ENCODE data around the gene TARBP1. TPM values are rescaled to one million over a fixed set of nuclear protein-coding genes. Genes with fewer than 3 reads are reported as not detected.

The TARBP1 gene
- total RNA-seq, 4 donors from 2014 or later = 13.8 to 23.0 (median 16.3) TPM

DNA sequence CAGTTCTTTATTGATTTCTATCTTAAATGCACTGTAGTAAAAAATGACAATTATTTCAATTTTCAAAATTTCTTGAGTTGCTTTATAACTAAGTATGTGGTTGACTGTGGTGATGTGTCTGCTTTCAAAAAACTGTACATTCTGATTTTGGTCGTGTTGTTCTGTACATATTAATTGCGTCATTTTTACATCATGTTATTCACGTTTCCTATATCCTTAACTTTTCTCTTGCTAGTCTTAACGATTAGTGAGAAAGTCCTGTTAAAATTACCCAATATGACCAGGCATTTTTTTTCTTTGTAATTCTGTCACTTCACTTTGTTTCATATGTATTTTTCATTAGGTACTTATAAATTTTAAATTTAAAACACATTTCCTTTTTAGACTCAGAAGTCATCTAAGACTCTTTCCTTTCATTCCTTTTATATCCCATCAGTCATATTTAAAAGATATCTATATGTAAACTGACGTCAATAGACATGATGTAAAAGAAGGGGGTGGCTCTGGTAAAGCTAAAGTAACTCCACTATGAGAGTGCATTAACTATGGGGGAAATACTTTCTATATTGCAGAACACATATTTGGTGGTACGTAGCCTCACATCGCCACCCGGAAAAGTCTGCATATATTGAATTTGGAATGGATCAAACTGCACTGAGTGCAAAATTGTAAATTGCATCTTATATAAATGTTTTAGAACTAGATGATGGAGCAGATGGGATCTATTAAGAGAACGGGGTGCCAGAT, 106.8 kb downstream of the TARBP1 start:
- intact Hi-C loops (cut with DNase I; ENCODE audit: low total_unique reads) = no loop called here
- TF ChIP-seq POLR2A (IDR thresholded peaks at IDR 0.05) = no peak
- TF ChIP-seq, protein P1, sequence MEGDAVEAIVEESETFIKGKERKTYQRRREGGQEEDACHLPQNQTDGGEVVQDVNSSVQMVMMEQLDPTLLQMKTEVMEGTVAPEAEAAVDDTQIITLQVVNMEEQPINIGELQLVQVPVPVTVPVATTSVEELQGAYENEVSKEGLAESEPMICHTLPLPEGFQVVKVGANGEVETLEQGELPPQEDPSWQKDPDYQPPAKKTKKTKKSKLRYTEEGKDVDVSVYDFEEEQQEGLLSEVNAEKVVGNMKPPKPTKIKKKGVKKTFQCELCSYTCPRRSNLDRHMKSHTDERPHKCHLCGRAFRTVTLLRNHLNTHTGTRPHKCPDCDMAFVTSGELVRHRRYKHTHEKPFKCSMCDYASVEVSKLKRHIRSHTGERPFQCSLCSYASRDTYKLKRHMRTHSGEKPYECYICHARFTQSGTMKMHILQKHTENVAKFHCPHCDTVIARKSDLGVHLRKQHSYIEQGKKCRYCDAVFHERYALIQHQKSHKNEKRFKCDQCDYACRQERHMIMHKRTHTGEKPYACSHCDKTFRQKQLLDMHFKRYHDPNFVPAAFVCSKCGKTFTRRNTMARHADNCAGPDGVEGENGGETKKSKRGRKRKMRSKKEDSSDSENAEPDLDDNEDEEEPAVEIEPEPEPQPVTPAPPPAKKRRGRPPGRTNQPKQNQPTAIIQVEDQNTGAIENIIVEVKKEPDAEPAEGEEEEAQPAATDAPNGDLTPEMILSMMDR (IDR thresholded peaks at IDR 0.05) = no peak
- WGBS, 2 donors = 51 to 54% methylated on average over 9 of the region's 9 CpGs
- no peak for DNase-seq (ENCODE audit: low spot score in 2 of 2)
- no peak overlapping the region for H3K4me3 ChIP-seq (ENCODE audit: low read depth, poor library complexity, severe bottlenecking)

DNA sequence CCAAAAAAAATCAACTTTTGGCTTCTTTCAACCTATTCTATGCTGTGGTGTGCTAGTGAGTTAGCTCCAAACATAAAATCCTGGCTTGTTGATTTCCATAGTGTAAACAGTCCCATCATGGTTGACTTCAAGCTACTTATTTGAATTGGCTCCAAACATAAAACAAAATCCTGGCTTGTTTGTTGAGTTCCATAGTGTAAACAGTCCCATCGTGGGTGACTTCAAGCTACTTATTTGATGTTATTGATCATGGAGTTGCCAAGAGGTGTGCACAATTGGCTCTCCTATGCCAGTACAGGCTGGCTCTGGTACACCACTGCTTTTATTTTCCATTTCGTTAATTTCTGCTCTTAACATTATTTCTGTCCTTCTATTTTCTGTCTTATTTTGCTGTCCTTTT, 107.6 kb downstream of the TARBP1 start:
- WGBS, 2 donors = 55 to 59% methylated on average over 2 of the region's 2 CpGs

DNA sequence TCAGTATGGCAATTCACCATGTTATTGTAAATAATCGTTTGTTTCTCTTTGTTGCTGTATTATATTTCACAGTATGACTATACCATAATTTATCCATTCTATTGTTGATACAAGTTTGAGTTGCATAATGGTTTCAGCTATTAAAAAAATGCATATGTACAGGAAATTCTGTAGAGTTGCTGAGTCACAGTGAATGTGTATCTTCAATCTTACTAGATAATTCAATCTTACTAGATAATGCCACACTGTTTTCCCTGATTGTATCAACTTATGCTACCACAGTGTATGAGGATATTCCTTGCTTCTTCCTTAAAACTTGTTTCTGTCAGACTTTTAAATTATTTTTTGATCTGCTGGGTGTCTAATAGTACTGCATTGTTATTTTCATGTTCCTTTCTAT, 109.2 kb downstream of the TARBP1 start:
- TF ChIP-seq POLR2A (IDR thresholded peaks at IDR 0.05) = no peak
- TF ChIP-seq, protein P1 (IDR thresholded peaks at IDR 0.05) = no peak
- no peak for DNase-seq (ENCODE audit: low spot score in 2 of 2)
- H3K4me3 ChIP-seq (ENCODE audit: low read depth, poor library complexity, severe bottlenecking) = no peak overlapping the region
- 64 to 66% methylated on average over 1 of the region's 1 CpG for WGBS, 2 donors
- intact Hi-C loops (cut with DNase I; ENCODE audit: low total_unique reads) = no loop called here

More for the DNA sequence above, 107.6 kb downstream of the TARBP1 start:
- no peak overlapping the region for H3K4me3 ChIP-seq (ENCODE audit: low read depth, poor library complexity, severe bottlenecking)
- no peak for DNase-seq (ENCODE audit: low spot score in 2 of 2)
- intact Hi-C loops (cut with DNase I; ENCODE audit: low total_unique reads) = no loop called here
- TF ChIP-seq, protein P1 (IDR thresholded peaks at IDR 0.05) = no peak
- no peak for TF ChIP-seq POLR2A (IDR thresholded peaks at IDR 0.05)

DNA sequence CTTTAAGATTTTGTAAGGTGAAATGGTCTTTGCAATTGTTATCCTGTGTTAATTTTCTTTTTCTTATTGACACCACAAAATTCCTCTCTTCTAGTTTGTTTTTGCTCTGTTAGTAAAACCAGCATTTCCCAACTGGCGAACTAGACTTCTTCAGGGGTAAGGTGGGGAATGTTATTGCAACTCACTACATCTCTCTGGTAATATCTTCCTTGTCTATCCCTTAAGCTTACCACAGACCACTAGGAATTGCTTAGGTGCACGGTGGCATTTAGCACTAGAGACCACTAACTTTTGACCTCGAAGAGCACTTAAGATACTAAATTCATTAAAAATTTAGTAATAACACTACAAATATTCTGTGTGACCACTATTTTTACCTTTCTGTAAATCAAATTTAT, 109.9 kb downstream of the TARBP1 start:
- H3K4me3 ChIP-seq (ENCODE audit: low read depth, poor library complexity, severe bottlenecking) = no peak overlapping the region
- 89 to 96% methylated on average over 3 of the region's 3 CpGs for WGBS, 2 donors
- intact Hi-C loops (cut with DNase I; ENCODE audit: low total_unique reads) = no loop called here
- TF ChIP-seq POLR2A (IDR thresholded peaks at IDR 0.05) = no peak
- TF ChIP-seq, protein P1 (IDR thresholded peaks at IDR 0.05) = no peak
- no peak for DNase-seq (ENCODE audit: low spot score in 2 of 2)

DNA sequence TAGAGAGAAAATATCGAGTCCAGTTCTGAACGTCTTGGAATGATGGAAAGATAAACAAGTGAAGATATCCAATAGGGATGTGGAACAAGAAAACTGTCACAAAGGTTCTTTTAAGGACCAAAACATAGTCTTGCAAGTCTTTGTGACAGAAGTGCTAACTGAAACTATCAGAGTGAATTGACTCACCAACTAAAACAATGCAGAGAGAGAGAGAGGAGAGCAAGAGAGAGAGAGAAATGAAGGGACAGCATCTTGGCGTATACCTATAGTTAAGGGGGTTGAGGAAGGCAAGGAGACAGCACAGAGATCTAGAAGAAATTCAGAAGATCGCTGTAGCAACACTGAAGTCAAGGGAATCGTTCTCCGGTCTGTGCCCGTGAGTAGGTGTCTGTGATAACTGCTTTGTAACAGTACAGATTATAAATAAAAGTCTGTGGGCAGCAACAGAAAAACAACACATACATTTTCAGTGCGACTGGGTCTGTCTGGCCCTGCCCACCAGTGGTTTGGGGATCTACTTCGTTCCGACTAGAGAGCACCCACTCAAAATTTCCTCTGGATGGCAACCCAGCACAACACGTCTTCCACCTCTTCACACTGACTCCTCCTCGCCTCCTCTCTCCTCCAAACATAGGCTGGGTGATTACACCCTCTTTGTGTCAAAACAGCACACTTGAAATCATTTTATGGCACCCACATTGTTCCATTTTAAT, 110.5 kb downstream of the TARBP1 start:
- intact Hi-C loops (cut with DNase I; ENCODE audit: low total_unique reads) = no loop called here

More for the DNA sequence above, 110.5 kb downstream of the TARBP1 start:
- no peak overlapping the region for H3K4me3 ChIP-seq (ENCODE audit: low read depth, poor library complexity, severe bottlenecking)
- no peak for DNase-seq (ENCODE audit: low spot score in 2 of 2)
- TF ChIP-seq POLR2A (IDR thresholded peaks at IDR 0.05) = no peak
- TF ChIP-seq, protein P1 (IDR thresholded peaks at IDR 0.05) = no peak
- 73 to 74% methylated on average over 12 of the region's 12 CpGs for WGBS, 2 donors
